ENCODE results near the gene HYAL3.

GRCh38 chr3:50322115-50322385, 22.8 kb upstream of the HYAL3 start:
- TF ChIP-seq POLR2A (IDR thresholded peaks at IDR 0.05) (no peak), CTCF (IDR thresholded peaks at IDR 0.05) (no peak)
